A549 (cell line): ENCODE measurements around the gene BORCS6. TPM values are rescaled to one million over a fixed set of nuclear protein-coding genes. Genes with fewer than 3 reads are reported as not detected.

Experiments used
- CBX2 ChIP-seq: fragments of 200-600 bp; sonication (generic); IDR thresholded peaks from 2 replicates; pipeline ENCODE4 v1.6.1; 2016; ENCODE audit warnings: low read depth, mild to moderate bottlenecking, borderline replicate concordance
- CBX8 ChIP-seq: fragments of 200-600 bp; sonication (generic); IDR thresholded peaks from 2 replicates; pipeline ENCODE4 v1.6.1; 2016
- EHF ChIP-seq: fragments of 250-450 bp; sonication (Bioruptor Pico); IDR thresholded peaks from 2 replicates; pipeline ENCODE4 v1.5.0; 2020; ENCODE audit warnings: mild to moderate bottlenecking
- FOXS1 ChIP-seq: fragments of 250-450 bp; sonication (Bioruptor Pico); IDR thresholded peaks from 2 replicates; pipeline ENCODE4 v1.5.0; 2020; ENCODE audit warnings: mild to moderate bottlenecking, moderate library complexity
- HEYL ChIP-seq: fragments of 250-450 bp; sonication (Bioruptor Pico); IDR thresholded peaks from 2 replicates; pipeline ENCODE4 v1.8.0; 2021; ENCODE audit warnings: mild to moderate bottlenecking, moderate library complexity
- HOXA7 ChIP-seq: fragments of 250-450 bp; sonication (Bioruptor Pico); IDR thresholded peaks from 2 replicates; pipeline ENCODE4 v1.5.0; 2020; ENCODE audit warnings: mild to moderate bottlenecking, moderate library complexity
- HOXB13 ChIP-seq: fragments of 250-450 bp; sonication (Bioruptor Pico); IDR thresholded peaks from 2 replicates; pipeline ENCODE4 v1.5.0; 2020; ENCODE audit warnings: low read depth, mild to moderate bottlenecking, moderate library complexity
- JUN ChIP-seq, 2 experiments: fragments of >200 bp; sonication (Bioruptor Twin); formaldehyde crosslinking; IDR thresholded peaks; 2 replicates in 1 of 2; 3 replicates in 1 of 2; pipeline ENCODE4 v1.6.1; 2016 to 2017
- MAZ ChIP-seq: fragments of 150-350 bp; IDR thresholded peaks from 2 replicates; pipeline ENCODE4 v1.6.1; 2014; ENCODE audit warnings: antibody characterized with exemption, low read depth, low read length, borderline replicate concordance
- MYC ChIP-seq: IDR thresholded peaks from 2 replicates; pipeline ENCODE4 v1.6.1; 2012; ENCODE audit warnings: mild to moderate bottlenecking, inconsistent platforms, low read length, improper control_type of control experiment, borderline replicate concordance
- NFE2L2 ChIP-seq: fragments of 150-350 bp; conservative IDR thresholded peaks from 2 replicates; pipeline ENCODE4 v1.6.1; 2014; ENCODE audit warnings: low read length
- NPAS2 ChIP-seq: fragments of 250-450 bp; sonication (Bioruptor Pico); IDR thresholded peaks from 2 replicates; pipeline ENCODE4 v1.8.0; 2022; ENCODE audit warnings: mild to moderate bottlenecking, moderate library complexity, borderline replicate concordance
- RAD21 ChIP-seq, 2 experiments: fragments of >200 bp in 1 of 2; sonication (Bioruptor Twin) in 1 of 2; formaldehyde crosslinking in 1 of 2; IDR thresholded peaks in 1 of 2; conservative IDR thresholded peaks in 1 of 2; 2 replicates in 1 of 2; 3 replicates in 1 of 2; pipeline ENCODE4 v1.6.1; 2012 to 2018; ENCODE audit warnings: inconsistent platforms in 1 of 2
- RARB ChIP-seq: fragments of 250-450 bp; sonication (Bioruptor Pico); IDR thresholded peaks from 2 replicates; pipeline ENCODE4 v1.8.0; 2021; ENCODE audit warnings: mild to moderate bottlenecking, moderate library complexity
- RFX5 ChIP-seq: fragments of 450-650 bp; IDR thresholded peaks from 2 replicates; pipeline ENCODE4 v1.7.1; 2014; ENCODE audit warnings: antibody characterized with exemption, mild to moderate bottlenecking, moderate library complexity
- SREBF2 ChIP-seq: fragments of 450-650 bp; IDR thresholded peaks from 2 replicates; pipeline ENCODE4 v1.6.1; 2014; ENCODE audit warnings: mild to moderate bottlenecking, moderate library complexity
- polyA plus RNA-seq, 4 experiments: library from polyadenylated mRNA; depleted of rRNA in 3 of 4; stranded (reverse); fragments of >200 nt; fragmentation: RNase III in 1 of 4; extraction: RNeasy Plus Mini Kit Qiagen cat#74134 plus additional on column Dnase treatment in 1 of 4; gene quantifications; 2 replicates in 3 of 4; 3 replicates in 1 of 4; pipeline ENCODE4 v1.2.3, GENCODE V29; 2011 to 2017
- TF ChIP-seq, protein P1 (sequence below): IDR thresholded peaks from 2 replicates; pipeline ENCODE4 v1.6.1; 2012
- TF ChIP-seq, protein P2 (sequence below): fragments of >200 bp; sonication (Bioruptor Twin); formaldehyde crosslinking; IDR thresholded peaks from 3 replicates; pipeline ENCODE4 v1.5.1; 2016
- TF ChIP-seq, protein P3 (sequence below): IDR thresholded peaks from 2 replicates; pipeline ENCODE4 v1.6.1; 2012; ENCODE audit warnings: low read depth, borderline replicate concordance
- TF ChIP-seq, protein P4 (sequence below): IDR thresholded peaks from 2 replicates; pipeline ENCODE4 v1.6.1; 2012
- TF ChIP-seq, protein P5 (sequence below): fragments of 150-350 bp; IDR thresholded peaks from 2 replicates; pipeline ENCODE4 v1.6.1; 2014; ENCODE audit warnings: low read depth, mild to moderate bottlenecking, low read length
- TF ChIP-seq, protein P6 (sequence below): fragments of 450-650 bp; IDR thresholded peaks from 2 replicates; pipeline ENCODE4 v1.6.1; 2014; ENCODE audit warnings: antibody characterized with exemption

Gene BORCS6
- polyA plus RNA-seq, 2 of the 4 experiments (the other 2 are of a cell fraction), result 3.0 to 6.6 TPM

DNA sequence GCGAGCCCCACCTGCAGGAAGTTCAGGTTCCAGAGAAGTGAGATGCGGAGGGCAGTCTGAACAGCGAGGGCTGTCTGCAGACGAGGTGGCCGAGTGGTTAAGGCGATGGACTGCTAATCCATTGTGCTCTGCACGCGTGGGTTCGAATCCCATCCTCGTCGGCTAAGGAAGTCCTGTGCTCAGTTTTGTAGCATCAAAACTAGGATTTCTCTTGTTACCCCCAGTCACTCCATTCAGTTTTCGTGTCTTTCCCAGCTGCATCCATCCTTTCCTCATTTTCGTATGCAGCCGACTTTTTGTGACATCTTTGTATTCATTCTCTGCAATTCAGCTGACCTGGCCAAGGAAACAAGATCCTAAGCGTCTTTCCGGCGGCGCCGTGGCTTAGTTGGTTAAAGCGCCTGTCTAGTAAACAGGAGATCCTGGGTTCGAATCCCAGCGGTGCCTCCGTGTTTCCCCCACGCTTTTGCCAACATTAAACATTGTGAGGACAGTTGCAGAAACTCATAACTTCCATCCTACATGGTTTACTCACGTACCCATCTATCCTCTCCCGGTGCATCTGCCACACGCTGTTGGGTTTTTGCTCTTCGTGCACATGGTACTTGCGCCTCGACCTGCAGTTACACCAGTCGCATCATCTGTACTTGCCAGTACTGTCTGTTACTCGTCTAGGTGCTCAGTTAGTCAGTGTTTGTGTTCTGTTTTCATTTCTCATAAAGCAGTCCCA is 3.0 kb downstream of the BORCS6 start (continued):
- TF ChIP-seq, protein P1, sequence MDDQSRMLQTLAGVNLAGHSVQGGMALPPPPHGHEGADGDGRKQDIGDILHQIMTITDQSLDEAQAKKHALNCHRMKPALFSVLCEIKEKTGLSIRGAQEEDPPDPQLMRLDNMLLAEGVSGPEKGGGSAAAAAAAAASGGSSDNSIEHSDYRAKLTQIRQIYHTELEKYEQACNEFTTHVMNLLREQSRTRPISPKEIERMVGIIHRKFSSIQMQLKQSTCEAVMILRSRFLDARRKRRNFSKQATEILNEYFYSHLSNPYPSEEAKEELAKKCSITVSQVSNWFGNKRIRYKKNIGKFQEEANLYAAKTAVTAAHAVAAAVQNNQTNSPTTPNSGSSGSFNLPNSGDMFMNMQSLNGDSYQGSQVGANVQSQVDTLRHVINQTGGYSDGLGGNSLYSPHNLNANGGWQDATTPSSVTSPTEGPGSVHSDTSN, result no peak
- TF ChIP-seq RARB (CRISPR knock-in tag) (no peak), HEYL (CRISPR knock-in tag) (no peak), NPAS2 (CRISPR knock-in tag) (no peak), NFE2L2 (no peak), MAZ (no peak; the same call in 1 of the 2 replicates), MYC (no peak), RAD21 (conservative IDR thresholded peaks at IDR 0.05 in 1 of 2, IDR thresholded peaks at IDR 0.05 in 1 of 2) (peak in 1 of 2 experiments; percentile 7; a peak in 2 of 5 replicates), HOXB13 (CRISPR knock-in tag) (0 out of 2 replicates have a peak, but pooled peaks have one; percentile 79), CBX2 (no peak), HOXA7 (CRISPR knock-in tag) (peak; percentile 59; the same call in 1 of the 2 replicates), SREBF2 (peak; percentile 88), CBX8 (no peak), EHF (CRISPR knock-in tag) (no peak), RFX5 (no peak), FOXS1 (CRISPR knock-in tag) (no peak; the same call in 1 of the 2 replicates), JUN (IDR thresholded peaks at IDR 0.05) (peak in 1 of 2 experiments; percentile 42; a peak in 4 of 5 replicates)
- TF ChIP-seq, protein P2, sequence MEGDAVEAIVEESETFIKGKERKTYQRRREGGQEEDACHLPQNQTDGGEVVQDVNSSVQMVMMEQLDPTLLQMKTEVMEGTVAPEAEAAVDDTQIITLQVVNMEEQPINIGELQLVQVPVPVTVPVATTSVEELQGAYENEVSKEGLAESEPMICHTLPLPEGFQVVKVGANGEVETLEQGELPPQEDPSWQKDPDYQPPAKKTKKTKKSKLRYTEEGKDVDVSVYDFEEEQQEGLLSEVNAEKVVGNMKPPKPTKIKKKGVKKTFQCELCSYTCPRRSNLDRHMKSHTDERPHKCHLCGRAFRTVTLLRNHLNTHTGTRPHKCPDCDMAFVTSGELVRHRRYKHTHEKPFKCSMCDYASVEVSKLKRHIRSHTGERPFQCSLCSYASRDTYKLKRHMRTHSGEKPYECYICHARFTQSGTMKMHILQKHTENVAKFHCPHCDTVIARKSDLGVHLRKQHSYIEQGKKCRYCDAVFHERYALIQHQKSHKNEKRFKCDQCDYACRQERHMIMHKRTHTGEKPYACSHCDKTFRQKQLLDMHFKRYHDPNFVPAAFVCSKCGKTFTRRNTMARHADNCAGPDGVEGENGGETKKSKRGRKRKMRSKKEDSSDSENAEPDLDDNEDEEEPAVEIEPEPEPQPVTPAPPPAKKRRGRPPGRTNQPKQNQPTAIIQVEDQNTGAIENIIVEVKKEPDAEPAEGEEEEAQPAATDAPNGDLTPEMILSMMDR, result peak; percentile 20; the same call in 2 of the 3 replicates
- TF ChIP-seq, protein P3, sequence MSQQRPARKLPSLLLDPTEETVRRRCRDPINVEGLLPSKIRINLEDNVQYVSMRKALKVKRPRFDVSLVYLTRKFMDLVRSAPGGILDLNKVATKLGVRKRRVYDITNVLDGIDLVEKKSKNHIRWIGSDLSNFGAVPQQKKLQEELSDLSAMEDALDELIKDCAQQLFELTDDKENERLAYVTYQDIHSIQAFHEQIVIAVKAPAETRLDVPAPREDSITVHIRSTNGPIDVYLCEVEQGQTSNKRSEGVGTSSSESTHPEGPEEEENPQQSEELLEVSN, result no peak
- TF ChIP-seq, protein P4, sequence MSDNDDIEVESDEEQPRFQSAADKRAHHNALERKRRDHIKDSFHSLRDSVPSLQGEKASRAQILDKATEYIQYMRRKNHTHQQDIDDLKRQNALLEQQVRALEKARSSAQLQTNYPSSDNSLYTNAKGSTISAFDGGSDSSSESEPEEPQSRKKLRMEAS, result peak; percentile 39
- TF ChIP-seq, protein P5, sequence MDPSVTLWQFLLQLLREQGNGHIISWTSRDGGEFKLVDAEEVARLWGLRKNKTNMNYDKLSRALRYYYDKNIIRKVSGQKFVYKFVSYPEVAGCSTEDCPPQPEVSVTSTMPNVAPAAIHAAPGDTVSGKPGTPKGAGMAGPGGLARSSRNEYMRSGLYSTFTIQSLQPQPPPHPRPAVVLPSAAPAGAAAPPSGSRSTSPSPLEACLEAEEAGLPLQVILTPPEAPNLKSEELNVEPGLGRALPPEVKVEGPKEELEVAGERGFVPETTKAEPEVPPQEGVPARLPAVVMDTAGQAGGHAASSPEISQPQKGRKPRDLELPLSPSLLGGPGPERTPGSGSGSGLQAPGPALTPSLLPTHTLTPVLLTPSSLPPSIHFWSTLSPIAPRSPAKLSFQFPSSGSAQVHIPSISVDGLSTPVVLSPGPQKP, result no peak
- TF ChIP-seq, protein P6, sequence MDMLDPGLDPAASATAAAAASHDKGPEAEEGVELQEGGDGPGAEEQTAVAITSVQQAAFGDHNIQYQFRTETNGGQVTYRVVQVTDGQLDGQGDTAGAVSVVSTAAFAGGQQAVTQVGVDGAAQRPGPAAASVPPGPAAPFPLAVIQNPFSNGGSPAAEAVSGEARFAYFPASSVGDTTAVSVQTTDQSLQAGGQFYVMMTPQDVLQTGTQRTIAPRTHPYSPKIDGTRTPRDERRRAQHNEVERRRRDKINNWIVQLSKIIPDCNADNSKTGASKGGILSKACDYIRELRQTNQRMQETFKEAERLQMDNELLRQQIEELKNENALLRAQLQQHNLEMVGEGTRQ, result no peak
